Measurements from ENCODE around the gene GPRIN1.
"Not testable (repeated sequence)": the region's sequence is repeated elsewhere in the genome, so short reads cannot be mapped to it uniquely, and the experiment has no call there.

GPRIN1 gene

GRCh38 chr5:176608937-176609723 lies 826 bp downstream of the GPRIN1 start:
- H3K4me3 ChIP-seq (replicated peaks; ENCODE audit: low read depth, low read length), result peak overlapping the region; percentile 49
- TF ChIP-seq CTCF (IDR thresholded peaks at IDR 0.05; ENCODE audit: low read depth, low read length, missing control alignments), result no peak
- no peak for DNase-seq (ENCODE audit: extremely low read depth, low read depth)

DNA sequence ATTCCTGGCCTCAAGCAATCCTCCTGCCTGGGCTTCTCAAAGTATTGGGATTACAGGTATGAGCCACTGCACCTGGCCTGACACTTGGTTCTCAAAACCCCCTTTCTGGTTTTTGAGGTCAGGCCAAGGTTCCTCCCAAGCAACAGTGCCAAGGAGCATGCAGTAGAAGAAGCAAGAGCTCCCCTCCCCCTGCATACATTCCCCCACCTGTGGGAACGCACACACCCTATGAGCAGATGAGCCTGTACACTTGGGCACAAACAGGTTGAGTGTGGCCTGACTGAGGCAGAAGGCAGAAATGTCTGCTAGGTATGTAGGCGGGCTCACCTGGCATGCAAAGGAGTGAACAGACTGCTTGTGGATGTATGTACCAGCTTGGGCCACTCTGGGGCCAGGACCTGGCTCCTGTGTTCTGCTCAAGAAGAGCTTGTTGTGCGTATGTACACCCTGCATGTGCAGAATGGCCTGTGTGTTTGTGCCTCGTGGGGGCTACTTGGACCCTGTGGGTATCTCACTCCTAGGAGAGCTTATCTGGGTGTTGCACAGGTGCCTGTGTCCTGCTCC lies 1.7 kb downstream of the GPRIN1 start:
- DNase-seq (ENCODE audit: extremely low read depth, low read depth), result no peak
- no peak for TF ChIP-seq CTCF (IDR thresholded peaks at IDR 0.05; ENCODE audit: low read depth, low read length, missing control alignments)

DNA sequence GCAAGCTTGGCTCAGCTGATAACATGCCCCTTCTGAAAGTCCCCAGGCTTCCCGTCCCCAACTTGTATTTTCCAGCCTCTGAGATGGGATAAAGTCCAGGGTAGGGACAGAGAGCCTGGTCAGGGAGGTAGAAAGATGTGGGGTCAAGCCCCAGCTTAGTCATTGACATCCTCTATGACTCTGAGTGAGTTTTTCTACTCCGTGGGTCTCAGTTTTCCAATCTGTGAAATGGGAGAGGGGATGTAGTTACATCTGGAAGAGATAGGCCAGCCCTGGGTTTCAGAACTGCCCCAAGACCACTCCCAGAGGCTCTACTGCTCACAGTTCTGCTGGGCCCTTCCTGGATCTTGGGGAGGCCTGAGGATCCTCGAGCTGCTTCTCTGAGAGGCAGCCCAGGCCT lies 3.1 kb downstream of the GPRIN1 start:
- TF ChIP-seq CTCF (IDR thresholded peaks at IDR 0.05; ENCODE audit: low read depth, low read length, missing control alignments), result no peak
- no peak overlapping the region for H3K4me3 ChIP-seq (replicated peaks; ENCODE audit: low read depth, low read length)
- DNase-seq (ENCODE audit: extremely low read depth, low read depth), result no peak

More for the DNA sequence above, 1.7 kb downstream of the GPRIN1 start:
- no peak overlapping the region for H3K4me3 ChIP-seq (replicated peaks; ENCODE audit: low read depth, low read length)

GRCh38 chr5:176606032-176606431 lies 3.9 kb downstream of the GPRIN1 start:
- no peak for DNase-seq (ENCODE audit: extremely low read depth, low read depth)
- no peak for TF ChIP-seq CTCF (IDR thresholded peaks at IDR 0.05; ENCODE audit: low read depth, low read length, missing control alignments)
- no peak overlapping the region for H3K4me3 ChIP-seq (replicated peaks; ENCODE audit: low read depth, low read length)

GRCh38 chr5:176603091-176603490 lies 6.9 kb downstream of the GPRIN1 start:
- no peak for TF ChIP-seq CTCF (IDR thresholded peaks at IDR 0.05; ENCODE audit: low read depth, low read length, missing control alignments)
- H3K4me3 ChIP-seq (replicated peaks; ENCODE audit: low read depth, low read length), result no peak overlapping the region
- no peak for DNase-seq (ENCODE audit: extremely low read depth, low read depth)

DNA sequence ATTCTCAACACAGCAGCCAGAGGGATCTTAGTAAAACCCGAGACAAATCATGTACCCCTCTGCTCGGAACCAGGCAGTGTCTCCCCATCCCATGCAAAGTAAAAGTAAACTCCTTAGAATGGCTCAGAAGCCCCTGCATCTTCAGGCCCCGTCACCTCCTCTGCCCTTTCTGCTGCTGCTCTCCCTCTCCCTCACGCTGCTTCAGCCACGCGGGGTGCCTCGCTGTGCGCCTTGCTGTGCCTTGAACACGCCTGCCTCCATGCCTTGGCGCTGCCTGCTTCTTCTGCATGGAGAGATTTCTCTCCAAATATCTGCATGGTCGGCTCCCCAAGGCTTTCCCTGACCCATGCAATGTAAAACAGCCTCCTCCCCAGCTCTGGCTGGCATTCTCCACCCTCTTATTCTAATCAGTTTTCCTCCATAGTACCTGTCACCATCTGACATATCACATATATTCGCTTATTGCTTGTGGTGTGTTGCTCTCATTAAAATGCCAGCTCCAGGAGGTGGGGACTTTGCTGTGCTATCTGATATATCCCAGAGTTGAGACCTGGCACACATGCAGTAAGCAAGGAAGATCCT lies 8.0 kb downstream of the GPRIN1 start:
- no peak for DNase-seq (ENCODE audit: extremely low read depth, low read depth)
- TF ChIP-seq CTCF (IDR thresholded peaks at IDR 0.05; ENCODE audit: low read depth, low read length, missing control alignments), result no peak
- H3K4me3 ChIP-seq (replicated peaks; ENCODE audit: low read depth, low read length), result no peak overlapping the region

GRCh38 chr5:176599749-176600430 lies 10.1 kb downstream of the GPRIN1 start:
- H3K4me3 ChIP-seq (replicated peaks; ENCODE audit: low read depth, low read length), result not testable (repeated sequence)
- peak; percentile 85 for DNase-seq (ENCODE audit: extremely low read depth, low read depth)

Measured in HFF-Myc (cell line).